ENCODE results near the gene PLXNA3. TPM values are rescaled to one million over a fixed set of nuclear protein-coding genes. Genes with fewer than 3 reads are reported as not detected.

The PLXNA3 gene
- total RNA-seq, 2 donors from 2014 or later: 52.6 to 68.8 TPM

- peak overlapping the region; percentile 70 for H3K4me3 Mint-ChIP-seq
Observed at GRCh38 chrX:154460326-154460725, 2.2 kb downstream of the PLXNA3 start.

GRCh38 chrX:154462396-154462795 lies 4.3 kb downstream of the PLXNA3 start:
- Mint-ChIP-seq H3K27me3 (ENCODE audit: insufficient read depth) (peaks cover 1% of the 10 kb centered on the region), H3K9me3 (peaks cover 54% of the 10 kb centered on the region), H3K36me3 (ENCODE audit: low read depth) (peaks cover 8% of the 10 kb centered on the region), H3K27ac (no peak overlapping the region), H3K4me3 (no peak overlapping the region), H3K4me1 (no peaks in the 10 kb centered on the region)
- no peak for TF ChIP-seq CTCF (conservative IDR thresholded peaks at IDR 0.05)
- no peaks in the 10 kb centered on the region for H3K9me3 ChIP-seq (ENCODE audit: control insufficient read depth, low read length)
- H3K27ac ChIP-seq (ENCODE audit: low read depth, low read length): no peak overlapping the region
- no peaks in the 10 kb centered on the region for H3K27me3 ChIP-seq (ENCODE audit: control insufficient read depth, insufficient read depth, low read length, poor library complexity, severe bottlenecking)
- H3K4me1 ChIP-seq (ENCODE audit: control insufficient read depth, insufficient read depth, low read length): no peaks in the 10 kb centered on the region
- 97% methylated on average over 7 of the region's 8 CpGs; no CpG with 5 or more reads in 1 of the 2 experiments for WGBS, 2 experiments (ENCODE audit: insufficient coverage in 1 of 2, insufficient read length in 1 of 2)
- no peak for DNase-seq
- H3K9ac ChIP-seq (ENCODE audit: extremely low read depth, low read length, poor library complexity, severe bottlenecking): no peak overlapping the region
- no peaks in the 10 kb centered on the region for H3K36me3 ChIP-seq (ENCODE audit: control insufficient read depth, insufficient read depth, low read length)
- no peak overlapping the region for H3K4me3 ChIP-seq (ENCODE audit: low read length)

More at GRCh38 chrX:154460326-154460725, 2.2 kb downstream of the PLXNA3 start:
- H3K9me3 ChIP-seq (ENCODE audit: control insufficient read depth, low read length): no peaks in the 10 kb centered on the region
- H3K4me1 Mint-ChIP-seq: no peaks in the 10 kb centered on the region
- peak; percentile 23 for TF ChIP-seq CTCF (conservative IDR thresholded peaks at IDR 0.05)
- no peaks in the 10 kb centered on the region for H3K4me1 ChIP-seq (ENCODE audit: control insufficient read depth, insufficient read depth, low read length)
- H3K9me3 Mint-ChIP-seq: peaks cover 61% of the 10 kb centered on the region
- H3K27ac ChIP-seq (ENCODE audit: low read depth, low read length): no peak overlapping the region
- 90 to 95% methylated on average over 4 to 26 of the region's 26 CpGs for WGBS, 2 experiments (ENCODE audit: insufficient coverage in 1 of 2, insufficient read length in 1 of 2)
- no peak overlapping the region for H3K4me3 ChIP-seq (ENCODE audit: low read length)
- no peaks in the 10 kb centered on the region for H3K36me3 ChIP-seq (ENCODE audit: control insufficient read depth, insufficient read depth, low read length)
- H3K27me3 ChIP-seq (ENCODE audit: control insufficient read depth, insufficient read depth, low read length, poor library complexity, severe bottlenecking): no peaks in the 10 kb centered on the region
- DNase-seq: no peak
- no peak overlapping the region for H3K9ac ChIP-seq (ENCODE audit: extremely low read depth, low read length, poor library complexity, severe bottlenecking)
- peaks cover 3% of the 10 kb centered on the region for H3K27me3 Mint-ChIP-seq (ENCODE audit: insufficient read depth)
- H3K27ac Mint-ChIP-seq: no peak overlapping the region
- H3K36me3 Mint-ChIP-seq (ENCODE audit: low read depth): peaks cover 8% of the 10 kb centered on the region

- 97 to 100% methylated on average over 2 to 33 of the region's 36 CpGs for WGBS, 2 experiments (ENCODE audit: insufficient coverage in 1 of 2, insufficient read length in 1 of 2)
- Mint-ChIP-seq H3K9me3 (peaks cover 56% of the 10 kb centered on the region), H3K4me1 (no peaks in the 10 kb centered on the region), H3K4me3 (no peak overlapping the region), H3K36me3 (ENCODE audit: low read depth) (peaks cover 8% of the 10 kb centered on the region), H3K27me3 (ENCODE audit: insufficient read depth) (no peaks in the 10 kb centered on the region), H3K27ac (no peak overlapping the region)
- Histone ChIP-seq H3K27ac (ENCODE audit: low read depth, low read length) (no peak overlapping the region), H3K27me3 (ENCODE audit: control insufficient read depth, insufficient read depth, low read length, poor library complexity, severe bottlenecking) (no peaks in the 10 kb centered on the region), H3K4me3 (ENCODE audit: low read length) (no peak overlapping the region), H3K36me3 (ENCODE audit: control insufficient read depth, insufficient read depth, low read length) (no peaks in the 10 kb centered on the region), H3K9ac (ENCODE audit: extremely low read depth, low read length, poor library complexity, severe bottlenecking) (no peak overlapping the region), H3K9me3 (ENCODE audit: control insufficient read depth, low read length) (no peaks in the 10 kb centered on the region), H3K4me1 (ENCODE audit: control insufficient read depth, insufficient read depth, low read length) (no peaks in the 10 kb centered on the region)
- DNase-seq: no peak
- TF ChIP-seq CTCF (conservative IDR thresholded peaks at IDR 0.05): no peak
Observed at GRCh38 chrX:154463611-154464220, 5.6 kb downstream of the PLXNA3 start.

Measured in endodermal cell (in vitro differentiated cells).